ENCODE data around the gene RNASEH2B.

GRCh38 chr13:50917572-50917971, 8.0 kb downstream of the RNASEH2B start:
- no peak for TF ChIP-seq CTCF (IDR thresholded peaks at IDR 0.05)
- no peak for TF ChIP-seq EZH2 (IDR thresholded peaks at IDR 0.05; ENCODE audit: borderline replicate concordance, insufficient read depth, low read depth, low read length, poor library complexity, severe bottlenecking)
